Kidney epithelial cell (primary cell): ENCODE measurements around the gene AUH. TPM values are rescaled to one million over a fixed set of nuclear protein-coding genes. Genes with fewer than 3 reads are reported as not detected.

Source experiments
- DNase-seq: peaks from one replicate; pipeline ENCODE4 v3.0.0-alpha.2; 2010; ENCODE audit warnings: low read depth
- H3K27me3 ChIP-seq: 2 replicates; pipeline ENCODE4 v1.6.0; 2011; ENCODE audit warnings: low read length; ENCODE audit not compliant: control insufficient read depth, insufficient read depth
- H3K36me3 ChIP-seq: 2 replicates; pipeline ENCODE4 v1.5.1; 2011; ENCODE audit warnings: low read length; ENCODE audit not compliant: control insufficient read depth, insufficient read depth
- H3K4me3 ChIP-seq: 2 replicates; pipeline ENCODE4 v1.5.1; 2011; ENCODE audit warnings: low read depth, mild to moderate bottlenecking, control low read depth, low read length
- CTCF ChIP-seq: IDR thresholded peaks from 2 replicates; pipeline ENCODE4 v1.5.1; 2011; ENCODE audit warnings: mild to moderate bottlenecking, moderate library complexity, low read length, control low read depth, inconsistent platforms; ENCODE audit not compliant: insufficient read depth, poor library complexity, severe bottlenecking
- total RNA-seq: library from RNA; depleted of rRNA; stranded (reverse); fragments of >200 nt; gene quantifications from 2 replicates; pipeline ENCODE4 v1.2.3, GENCODE V29; 2015

AUH gene
- total RNA-seq, 1 donor from 2014 or later: 11.3 TPM

DNA sequence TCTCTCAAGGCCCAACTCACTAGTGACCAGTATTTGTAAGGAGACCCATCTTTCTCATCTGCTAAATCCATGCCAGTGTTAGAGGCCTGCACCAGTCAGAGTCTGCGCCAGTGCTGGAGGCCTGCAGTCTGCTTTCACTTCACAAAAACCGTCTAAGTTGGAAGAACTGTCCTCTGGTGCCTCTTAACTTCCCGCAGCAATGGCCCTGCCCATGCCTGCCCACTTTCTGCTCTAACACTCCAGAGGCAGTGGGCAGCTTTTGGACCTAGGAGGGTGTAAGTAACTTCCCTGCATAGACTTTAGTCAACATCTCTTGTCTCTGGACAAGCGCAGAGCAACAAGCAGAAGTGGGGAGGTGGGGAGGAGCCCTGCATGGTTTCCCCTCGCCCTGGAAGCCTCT is 152.9 kb downstream of the AUH start:
- H3K4me3 ChIP-seq: no peak overlapping the region
- no peaks in the 10 kb centered on the region for H3K27me3 ChIP-seq
- H3K36me3 ChIP-seq: no peaks in the 10 kb centered on the region
- DNase-seq: no peak
- TF ChIP-seq CTCF: no peak

GRCh38 chr9:91208419-91208745 is 153.3 kb downstream of the AUH start:
- H3K4me3 ChIP-seq: no peak overlapping the region
- DNase-seq: no peak
- H3K36me3 ChIP-seq: no peaks in the 10 kb centered on the region
- H3K27me3 ChIP-seq: no peaks in the 10 kb centered on the region
- TF ChIP-seq CTCF: no peak

DNA sequence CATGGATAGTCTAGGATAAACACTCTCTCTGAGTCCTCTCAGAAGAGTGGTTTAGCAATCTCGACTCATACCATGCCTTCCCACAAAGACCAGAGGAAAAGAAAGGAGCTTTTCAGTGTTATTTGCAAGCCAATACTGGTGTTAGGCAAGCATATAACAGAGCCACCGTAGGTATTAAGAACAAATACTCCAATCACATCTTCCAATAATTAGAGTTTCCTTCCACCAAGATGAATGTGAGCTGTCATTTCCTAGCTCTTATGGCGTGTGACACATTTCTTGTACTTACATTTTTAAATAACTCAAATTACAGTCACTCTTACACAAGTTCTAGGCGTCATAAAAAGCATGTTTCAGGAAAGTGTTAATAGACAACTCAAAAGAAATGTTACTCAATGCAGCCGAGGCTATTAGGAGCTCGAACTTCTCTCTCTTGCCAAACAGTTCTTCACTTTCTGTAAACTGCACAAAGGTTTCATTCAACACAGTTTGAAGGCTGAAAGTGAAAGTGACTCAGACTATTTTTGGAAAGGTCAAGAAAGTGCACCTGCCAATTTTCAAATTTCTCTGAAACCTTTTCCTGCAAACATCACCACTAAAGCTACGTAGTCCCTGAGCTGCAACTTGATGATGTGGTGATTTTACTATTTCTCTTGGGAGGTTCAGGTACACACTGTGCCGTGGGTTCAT is 153.8 kb downstream of the AUH start:
- no peaks in the 10 kb centered on the region for H3K27me3 ChIP-seq
- no peak for DNase-seq
- TF ChIP-seq CTCF: no peak
- no peak overlapping the region for H3K4me3 ChIP-seq
- no peaks in the 10 kb centered on the region for H3K36me3 ChIP-seq

- TF ChIP-seq CTCF: no peak
- Histone ChIP-seq H3K27me3 (no peaks in the 10 kb centered on the region), H3K36me3 (no peaks in the 10 kb centered on the region), H3K4me3 (no peak overlapping the region)
- DNase-seq: no peak
Measured at GRCh38 chr9:91207397-91207728, 154.4 kb downstream of the AUH start.

GRCh38 chr9:91206806-91207205 is 154.9 kb downstream of the AUH start:
- Histone ChIP-seq H3K36me3 (no peaks in the 10 kb centered on the region), H3K4me3 (no peak overlapping the region), H3K27me3 (no peaks in the 10 kb centered on the region)
- no peak for TF ChIP-seq CTCF
- no peak for DNase-seq

- Histone ChIP-seq H3K4me3 (no peak overlapping the region), H3K36me3 (no peaks in the 10 kb centered on the region), H3K27me3 (no peaks in the 10 kb centered on the region)
- TF ChIP-seq CTCF: no peak
- no peak for DNase-seq
Measured at GRCh38 chr9:91202736-91203283, 158.9 kb downstream of the AUH start.
